ENCODE measurements around the gene CIPC.
A peak's percentile ranks its signal among the peaks of the same experiment; 100 is the strongest.

CIPC gene

DNA sequence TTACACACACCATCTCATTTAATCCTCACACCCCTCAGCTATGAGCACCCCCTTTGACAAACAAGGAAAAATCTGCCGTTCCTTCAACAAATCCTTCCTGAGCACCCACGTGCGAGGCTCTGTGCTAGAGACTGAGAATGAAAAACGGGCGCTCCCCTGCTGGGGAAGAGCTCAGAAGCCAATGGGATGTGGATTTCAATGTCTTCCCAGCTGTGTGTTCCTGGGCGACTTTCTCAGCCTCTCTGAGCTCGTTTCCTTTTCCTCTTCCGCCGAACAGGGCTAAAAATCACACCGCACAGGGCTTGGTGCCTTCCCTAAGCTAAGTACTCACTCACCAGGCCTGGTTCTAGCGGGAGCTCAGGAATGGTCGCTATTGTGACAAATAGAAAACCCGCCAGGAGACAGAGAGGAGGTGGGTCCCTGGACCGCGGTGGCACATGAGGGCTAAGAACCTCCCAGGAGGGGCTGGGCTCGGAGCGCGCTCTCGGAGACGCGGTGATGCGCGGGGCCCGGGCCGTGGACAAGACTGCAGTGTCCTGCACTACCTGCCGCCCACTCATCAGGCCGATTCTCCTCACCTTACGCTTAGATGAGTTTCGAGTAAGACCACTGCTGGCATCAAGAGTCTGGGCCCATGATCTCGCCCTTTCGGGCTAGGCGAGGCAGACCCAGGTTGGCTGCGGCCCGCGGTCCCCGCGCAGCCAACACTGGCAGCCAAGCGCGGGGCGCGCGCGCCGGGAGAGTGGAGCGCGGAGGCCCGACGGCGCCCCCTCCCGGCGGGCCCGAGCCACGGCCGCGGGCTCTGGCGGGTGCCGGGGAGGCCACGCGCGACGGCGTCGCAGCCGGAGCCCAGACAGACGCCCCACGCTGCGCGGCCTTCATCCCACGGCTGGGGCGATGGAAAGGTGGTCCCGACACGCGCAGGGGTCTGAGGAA, 26.6 kb downstream of the CIPC start:
- Mint-ChIP-seq H3K4me3 (peak overlapping the region; percentile 73), H3K4me1 (ENCODE audit: low read depth) (peaks cover 21% of the 10 kb centered on the region), H3K9me3 (ENCODE audit: low read depth) (no peaks in the 10 kb centered on the region), H3K27ac (no peak overlapping the region), H3K27me3 (peaks cover 15% of the 10 kb centered on the region), H3K36me3 (peaks cover 11% of the 10 kb centered on the region)

DNA sequence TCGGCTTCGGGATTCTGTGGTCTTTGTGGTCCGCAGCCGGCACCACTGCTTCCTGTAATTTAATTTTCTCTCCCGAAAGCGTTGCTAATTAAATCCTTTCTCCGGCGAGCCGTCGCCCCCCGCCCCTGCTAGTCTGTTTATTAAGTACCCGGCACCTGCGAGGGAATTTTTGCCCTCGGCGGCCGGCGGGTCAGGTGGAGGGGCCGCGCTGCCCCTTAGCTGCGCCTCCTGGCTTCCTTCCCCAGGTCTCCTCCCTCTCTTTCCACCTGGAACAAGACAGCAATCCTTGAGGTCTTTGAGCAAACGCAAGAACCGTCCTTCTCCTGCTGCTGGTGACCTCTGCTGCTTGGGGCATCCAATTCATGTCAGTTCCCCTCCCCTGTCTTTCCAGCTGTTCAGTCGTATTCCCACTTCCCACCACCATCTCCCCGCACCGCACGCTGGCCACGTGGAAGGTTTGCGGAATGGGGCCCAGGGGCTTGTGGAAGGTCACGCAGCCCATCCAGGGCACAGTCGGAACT, 27.3 kb downstream of the CIPC start:
- no peak overlapping the region for H3K27ac Mint-ChIP-seq
- H3K36me3 Mint-ChIP-seq = peaks cover 9% of the 10 kb centered on the region
- peaks cover 15% of the 10 kb centered on the region for H3K27me3 Mint-ChIP-seq
- peak overlapping the region; percentile 78 for H3K4me3 Mint-ChIP-seq
- H3K9me3 Mint-ChIP-seq (ENCODE audit: low read depth) = no peaks in the 10 kb centered on the region
- peaks cover 21% of the 10 kb centered on the region for H3K4me1 Mint-ChIP-seq (ENCODE audit: low read depth)

GRCh38 chr14:77125823-77126325, 27.8 kb downstream of the CIPC start:
- Mint-ChIP-seq H3K27me3 (peaks cover 15% of the 10 kb centered on the region), H3K36me3 (peaks cover 6% of the 10 kb centered on the region), H3K4me1 (ENCODE audit: low read depth) (peaks cover 17% of the 10 kb centered on the region), H3K9me3 (ENCODE audit: low read depth) (no peaks in the 10 kb centered on the region), H3K27ac (no peak overlapping the region), H3K4me3 (peak overlapping the region; percentile 78)

DNA sequence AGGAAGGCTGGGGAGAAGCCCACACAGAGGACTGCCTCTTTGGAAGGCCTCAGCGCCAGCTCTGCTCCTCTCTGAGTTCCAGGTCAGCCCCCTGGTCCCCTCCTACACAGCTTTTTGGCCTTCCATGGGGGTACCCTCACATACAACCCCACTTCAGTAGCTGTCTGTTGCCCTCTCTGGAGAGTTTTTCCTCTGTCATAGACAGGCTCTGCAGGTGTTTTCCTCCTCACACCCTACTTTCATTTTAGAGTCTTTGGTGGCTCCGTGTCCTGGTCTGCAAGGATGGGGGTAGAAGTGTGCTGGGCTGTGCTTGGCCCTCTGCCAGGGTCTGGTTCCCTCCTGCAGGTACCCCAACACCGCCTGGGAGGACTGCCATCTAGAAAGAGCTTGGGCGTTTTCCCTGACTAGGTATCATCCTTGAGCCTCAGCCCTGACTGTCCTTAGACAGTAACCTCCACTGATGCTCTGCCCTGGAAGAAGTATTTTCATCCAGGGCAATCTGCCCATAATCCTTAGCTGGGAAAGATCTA, 28.5 kb downstream of the CIPC start:
- Mint-ChIP-seq H3K4me3 (no peak overlapping the region), H3K4me1 (ENCODE audit: low read depth) (peaks cover 13% of the 10 kb centered on the region), H3K27me3 (peaks cover 17% of the 10 kb centered on the region), H3K27ac (no peak overlapping the region), H3K9me3 (ENCODE audit: low read depth) (no peaks in the 10 kb centered on the region), H3K36me3 (peaks cover 5% of the 10 kb centered on the region)

DNA sequence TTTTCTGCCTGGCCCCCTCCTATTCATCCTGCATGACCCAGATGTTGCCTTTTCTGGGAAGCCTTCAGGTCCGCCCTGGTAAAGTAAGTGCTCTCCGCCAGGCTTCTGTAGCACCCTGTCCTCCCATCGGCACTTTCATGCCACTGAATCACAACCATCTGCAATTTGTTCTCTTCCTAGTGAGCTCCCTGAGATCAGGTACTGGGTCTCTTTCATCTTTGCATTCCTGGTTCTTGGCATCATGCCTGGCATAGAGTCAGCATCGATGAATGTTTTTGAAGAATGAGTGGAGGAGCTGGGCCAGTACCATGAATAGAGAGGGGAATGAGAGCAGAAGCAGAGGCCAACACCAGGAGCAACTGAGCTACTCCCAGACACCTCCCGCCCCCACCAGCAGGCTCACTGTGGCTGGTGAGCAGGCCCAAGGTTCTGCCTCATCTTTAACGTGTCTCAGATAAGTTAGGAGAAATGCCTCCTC, 30.4 kb downstream of the CIPC start:
- H3K36me3 Mint-ChIP-seq = no peaks in the 10 kb centered on the region
- no peaks in the 10 kb centered on the region for H3K9me3 Mint-ChIP-seq (ENCODE audit: low read depth)
- peaks cover 33% of the 10 kb centered on the region for H3K27me3 Mint-ChIP-seq
- H3K4me3 Mint-ChIP-seq = no peak overlapping the region
- peaks cover 9% of the 10 kb centered on the region for H3K4me1 Mint-ChIP-seq (ENCODE audit: low read depth)
- H3K27ac Mint-ChIP-seq = no peak overlapping the region

GRCh38 chr14:77130386-77130785, 32.3 kb downstream of the CIPC start:
- peaks cover 2% of the 10 kb centered on the region for H3K4me1 Mint-ChIP-seq (ENCODE audit: low read depth)
- no peak overlapping the region for H3K4me3 Mint-ChIP-seq
- H3K36me3 Mint-ChIP-seq = no peaks in the 10 kb centered on the region
- peaks cover 43% of the 10 kb centered on the region for H3K27me3 Mint-ChIP-seq
- no peak overlapping the region for H3K27ac Mint-ChIP-seq
- H3K9me3 Mint-ChIP-seq (ENCODE audit: low read depth) = no peaks in the 10 kb centered on the region

- Mint-ChIP-seq H3K9me3 (ENCODE audit: low read depth) (no peaks in the 10 kb centered on the region), H3K27ac (no peak overlapping the region), H3K36me3 (no peaks in the 10 kb centered on the region), H3K4me1 (ENCODE audit: low read depth) (no peaks in the 10 kb centered on the region), H3K4me3 (no peak overlapping the region), H3K27me3 (peaks cover 43% of the 10 kb centered on the region)
Observed at GRCh38 chr14:77131206-77131605, 33.1 kb downstream of the CIPC start.

GRCh38 chr14:77131871-77132486, 33.9 kb downstream of the CIPC start:
- H3K4me1 Mint-ChIP-seq (ENCODE audit: low read depth) = no peaks in the 10 kb centered on the region
- H3K4me3 Mint-ChIP-seq = no peak overlapping the region
- no peaks in the 10 kb centered on the region for H3K9me3 Mint-ChIP-seq (ENCODE audit: low read depth)
- no peak overlapping the region for H3K27ac Mint-ChIP-seq
- H3K27me3 Mint-ChIP-seq = peaks cover 46% of the 10 kb centered on the region
- H3K36me3 Mint-ChIP-seq = no peaks in the 10 kb centered on the region

DNA sequence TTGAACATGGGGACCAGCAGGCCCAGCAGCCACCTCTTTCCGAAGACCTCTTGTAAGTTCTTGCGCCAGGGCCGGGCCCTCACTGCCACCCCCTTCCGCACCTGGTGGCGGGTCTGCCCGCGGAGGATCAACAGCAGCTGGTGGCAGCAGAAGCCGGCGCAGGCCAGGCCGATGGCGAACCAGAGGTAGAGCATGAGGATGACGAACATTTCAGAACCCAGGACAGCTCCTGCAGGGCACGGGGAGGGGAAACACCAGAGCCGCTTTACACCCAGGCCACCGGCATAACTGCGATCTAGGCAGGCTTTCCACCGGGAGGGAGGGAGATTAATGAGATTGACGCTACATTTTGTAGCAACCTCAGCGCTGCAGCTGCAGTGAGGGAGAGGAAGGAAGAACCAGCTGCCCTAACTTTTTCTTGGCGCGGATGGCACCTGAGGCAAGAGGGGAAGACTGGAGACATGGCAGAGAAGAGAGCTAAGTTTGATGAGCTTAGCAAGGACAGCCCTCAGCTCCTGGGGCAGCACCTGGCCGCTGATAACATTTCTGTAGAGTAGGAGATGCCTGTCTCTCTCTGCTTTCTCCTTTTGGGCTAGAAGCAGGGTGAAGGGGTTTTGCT, 35.8 kb downstream of the CIPC start:
- Mint-ChIP-seq H3K4me3 (no peak overlapping the region), H3K27me3 (peaks cover 49% of the 10 kb centered on the region), H3K27ac (no peak overlapping the region), H3K9me3 (ENCODE audit: low read depth) (no peaks in the 10 kb centered on the region), H3K36me3 (no peaks in the 10 kb centered on the region), H3K4me1 (ENCODE audit: low read depth) (peaks cover 2% of the 10 kb centered on the region)

- Mint-ChIP-seq H3K4me3 (peak overlapping the region; percentile 81), H3K27me3 (peaks cover 57% of the 10 kb centered on the region), H3K9me3 (ENCODE audit: low read depth) (no peaks in the 10 kb centered on the region), H3K4me1 (ENCODE audit: low read depth) (peaks cover 20% of the 10 kb centered on the region), H3K27ac (no peak overlapping the region), H3K36me3 (no peaks in the 10 kb centered on the region)
Observed at GRCh38 chr14:77139022-77139421, 41.0 kb downstream of the CIPC start.

DNA sequence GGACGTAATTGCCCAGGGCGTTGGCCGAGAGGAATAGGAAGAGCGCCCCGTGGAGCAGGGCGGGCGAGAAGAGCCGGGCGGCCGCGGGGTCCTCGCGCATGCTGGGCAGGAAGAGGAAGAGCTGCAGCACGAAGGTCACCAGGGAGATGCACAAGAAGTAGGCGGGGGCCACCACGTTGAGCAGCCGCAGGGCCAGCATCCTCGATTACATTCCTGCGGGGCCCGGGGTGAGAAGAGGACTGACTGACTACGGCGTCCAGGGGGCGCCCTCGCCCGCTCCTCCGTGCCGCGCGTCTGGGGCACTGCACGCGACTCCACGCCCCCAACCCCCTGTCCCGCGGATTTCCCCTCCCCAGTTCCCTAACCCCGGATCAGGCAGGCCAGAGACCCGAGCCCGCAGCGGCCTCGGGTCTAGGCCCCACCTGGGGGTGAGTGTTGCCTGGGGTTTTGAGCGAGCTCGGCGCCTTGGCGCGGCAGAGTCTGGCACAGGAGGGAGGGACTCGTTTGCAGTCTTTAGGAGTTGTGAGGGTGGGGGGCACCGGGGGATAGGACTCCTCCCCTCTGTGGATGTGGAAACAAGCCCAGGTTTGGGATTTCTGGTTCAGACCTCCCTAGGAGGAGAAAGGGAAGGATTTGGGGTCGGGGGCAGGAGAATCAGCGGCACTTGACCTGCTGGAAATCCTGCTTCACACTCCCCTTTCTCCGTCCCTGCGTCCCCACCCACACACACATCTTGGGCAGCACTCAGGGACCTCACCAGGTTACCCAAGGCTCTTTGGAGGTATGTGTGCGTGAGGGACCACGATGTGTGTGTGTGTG, 41.7 kb downstream of the CIPC start:
- H3K36me3 Mint-ChIP-seq = no peaks in the 10 kb centered on the region
- peaks cover 20% of the 10 kb centered on the region for H3K4me1 Mint-ChIP-seq (ENCODE audit: low read depth)
- peaks cover 56% of the 10 kb centered on the region for H3K27me3 Mint-ChIP-seq
- H3K27ac Mint-ChIP-seq = no peak overlapping the region
- peak overlapping the region; percentile 81 for H3K4me3 Mint-ChIP-seq
- H3K9me3 Mint-ChIP-seq (ENCODE audit: low read depth) = no peaks in the 10 kb centered on the region

- Mint-ChIP-seq H3K27ac (no peak overlapping the region), H3K36me3 (no peaks in the 10 kb centered on the region), H3K27me3 (peaks cover 59% of the 10 kb centered on the region), H3K4me3 (peak overlapping the region; percentile 81), H3K9me3 (ENCODE audit: low read depth) (no peaks in the 10 kb centered on the region), H3K4me1 (ENCODE audit: low read depth) (peaks cover 20% of the 10 kb centered on the region)
Observed at GRCh38 chr14:77140359-77141213, 42.5 kb downstream of the CIPC start.

- H3K27me3 Mint-ChIP-seq = peaks cover 55% of the 10 kb centered on the region
- no peaks in the 10 kb centered on the region for H3K36me3 Mint-ChIP-seq
- H3K27ac Mint-ChIP-seq = no peak within 1 kb of the TSS
- peaks cover 20% of the 10 kb centered on the region for H3K4me1 Mint-ChIP-seq (ENCODE audit: low read depth)
- H3K9me3 Mint-ChIP-seq (ENCODE audit: low read depth) = no peaks in the 10 kb centered on the region
- H3K4me3 Mint-ChIP-seq = peak within 1 kb of the TSS; percentile 81
Observed at GRCh38 chr14:77141214-77142004, 43.4 kb downstream of the CIPC start, which contains the start of gene ZDHHC22. TSS of gene ZDHHC22 (minus strand) at chr14:77141791. CDS start at chr14:77139738, 2,053 bp downstream.
